ENCODE measurements around the gene TAF13.

TAF13 gene

GRCh38 chr1:109078317-109078716, 2.5 kb upstream of the TAF13 start:
- no peak overlapping the region for H3K4me3 ChIP-seq (ENCODE audit: low read depth, low read length)
- ChIA-PET POLR2A (interaction anchor here (0.7 to 1.1 kb wide), 2 partner anchors 22 to 383 kb away, joined by 3 to 7 read pairs; no protein-coding TSS in a partner anchor), CTCF (interaction anchor here (1.0 kb wide), 1 partner anchor 35 kb away, joined by 3 read pairs; a partner anchor contains a TSS)
- TF ChIP-seq ZSCAN16 (tag by site-specific recombination; IDR thresholded peaks at IDR 0.05) (no peak), ZFP41 (tag by site-specific recombination; IDR thresholded peaks at IDR 0.05; ENCODE audit: borderline replicate concordance) (no peak), ZNF558 (tag by site-specific recombination; IDR thresholded peaks at IDR 0.05) (no peak), BCL11A (tag by site-specific recombination; IDR thresholded peaks at IDR 0.05; ENCODE audit: low read depth) (no peak), ZBTB11 (tag by site-specific recombination; conservative IDR thresholded peaks at IDR 0.05; ENCODE audit: low read depth) (no peak), ZFP69B (tag by site-specific recombination; IDR thresholded peaks at IDR 0.05) (no peak), ZIC2 (tag by site-specific recombination; IDR thresholded peaks at IDR 0.05) (no peak), GFI1B (tag by site-specific recombination; IDR thresholded peaks at IDR 0.05) (no peak), ZNF404 (tag by site-specific recombination; IDR thresholded peaks at IDR 0.05) (no peak), ZNF596 (tag by site-specific recombination; IDR thresholded peaks at IDR 0.05) (no peak), MYNN (tag by site-specific recombination; IDR thresholded peaks at IDR 0.05; ENCODE audit: borderline replicate concordance) (no peak)
- H3K27ac ChIP-seq (ENCODE audit: extremely low read depth, low read depth, low read length): no peak overlapping the region
- H3K36me3 ChIP-seq (ENCODE audit: control insufficient read depth in 2 of 2, insufficient read depth in 1 of 2, low read length in 2 of 2): peaks cover 0 to 6% of the 10 kb centered on the region in 2 experiments; a peak in 1 of 3 replicates
- no peaks in the 10 kb centered on the region for H3K9me3 ChIP-seq (ENCODE audit: control insufficient read depth, insufficient read depth, low read depth, low read length)
- H3K4me1 ChIP-seq (ENCODE audit: control insufficient read depth, insufficient read depth, low read length): no peaks in the 10 kb centered on the region

GRCh38 chr1:109069294-109069693, 6.5 kb downstream of the TAF13 start:
- ChIA-PET CTCF (no interaction called here), POLR2A (interaction anchor here (1.3 kb wide), 1 partner anchor 31 kb away, joined by 4 read pairs; no protein-coding TSS in a partner anchor)
- Histone ChIP-seq H3K27ac (ENCODE audit: extremely low read depth, low read depth, low read length) (no peak overlapping the region), H3K9me3 (ENCODE audit: control insufficient read depth, insufficient read depth, low read depth, low read length) (no peaks in the 10 kb centered on the region), H3K4me1 (ENCODE audit: control insufficient read depth, insufficient read depth, low read length) (no peaks in the 10 kb centered on the region), H3K36me3 (ENCODE audit: control insufficient read depth in 2 of 2, insufficient read depth in 1 of 2, low read length in 2 of 2) (peaks cover 18 to 68% of the 10 kb centered on the region in 2 experiments; a peak in 2 of 3 replicates), H3K4me3 (ENCODE audit: low read depth, low read length) (no peak overlapping the region)
- TF ChIP-seq ZSCAN4 (tag by site-specific recombination; IDR thresholded peaks at IDR 0.05) (no peak), ZNF610 (tag by site-specific recombination; IDR thresholded peaks at IDR 0.05; ENCODE audit: borderline replicate concordance) (no peak), ZNF549 (tag by site-specific recombination; IDR thresholded peaks at IDR 0.05) (no peak), RBAK (tag by site-specific recombination; IDR thresholded peaks at IDR 0.05) (no peak), ZNF555 (tag by site-specific recombination; conservative IDR thresholded peaks at IDR 0.05) (no peak), ZNF530 (tag by site-specific recombination; IDR thresholded peaks at IDR 0.05; ENCODE audit: low read depth) (no peak), KLF7 (tag by site-specific recombination; IDR thresholded peaks at IDR 0.05; ENCODE audit: borderline replicate concordance) (no peak), SP7 (tag by site-specific recombination; IDR thresholded peaks at IDR 0.05) (no peak), TRIM28 (IDR thresholded peaks at IDR 0.05; ENCODE audit: borderline replicate concordance, low read length) (no peak), ZNF37A (tag by site-specific recombination; IDR thresholded peaks at IDR 0.05) (no peak), ZNF311 (tag by site-specific recombination; IDR thresholded peaks at IDR 0.05; ENCODE audit: borderline replicate concordance) (no peak), ZBTB21 (tag by site-specific recombination; IDR thresholded peaks at IDR 0.05) (no peak), ZNF791 (tag by site-specific recombination; IDR thresholded peaks at IDR 0.05) (no peak), ZFP69B (tag by site-specific recombination; IDR thresholded peaks at IDR 0.05) (no peak), TSHZ1 (tag by site-specific recombination; IDR thresholded peaks at IDR 0.05; ENCODE audit: borderline replicate concordance) (no peak), ZNF121 (tag by site-specific recombination; IDR thresholded peaks at IDR 0.05) (no peak)
